ENCODE data around the gene JPH2. TPM values are rescaled to one million over a fixed set of nuclear protein-coding genes. Genes with fewer than 3 reads are reported as not detected.

JPH2 gene
- total RNA-seq, 1 donor from 2014 or later: 0.07 TPM

- no peak overlapping the region for H3K4me3 Mint-ChIP-seq
These were observed 68.6 kb downstream of the JPH2 start for GRCh38 chr20:44118185-44119033.

GRCh38 chr20:44117296-44118184, 69.4 kb downstream of the JPH2 start:
- Mint-ChIP-seq H3K4me3 (no peak overlapping the region), H3K27ac (ENCODE audit: unreplicated experiment) (peak overlapping the region; percentile 58)
- no peak for DNase-seq (ENCODE audit: low read depth, low spot score)

More at GRCh38 chr20:44118185-44119033, 68.6 kb downstream of the JPH2 start:
- Mint-ChIP-seq H3K9me3 (no peaks in the 10 kb centered on the region), H3K4me1 (no peaks in the 10 kb centered on the region), H3K27ac (ENCODE audit: unreplicated experiment) (peak overlapping the region; percentile 58), H3K36me3 (ENCODE audit: low read depth) (no peaks in the 10 kb centered on the region), H3K27me3 (ENCODE audit: low read depth) (peaks cover 5% of the 10 kb centered on the region)
- no peak for DNase-seq (ENCODE audit: low read depth, low spot score)
- TF ChIP-seq CTCF (conservative IDR thresholded peaks at IDR 0.05): no peak

GRCh38 chr20:44115762-44116644, 71.0 kb downstream of the JPH2 start:
- Mint-ChIP-seq H3K27ac (ENCODE audit: unreplicated experiment) (no peak overlapping the region), H3K36me3 (ENCODE audit: low read depth) (no peaks in the 10 kb centered on the region), H3K4me1 (no peaks in the 10 kb centered on the region), H3K27me3 (ENCODE audit: low read depth) (peaks cover 1% of the 10 kb centered on the region), H3K9me3 (no peaks in the 10 kb centered on the region), H3K4me3 (no peak overlapping the region)
- no peak for TF ChIP-seq CTCF (conservative IDR thresholded peaks at IDR 0.05)
- DNase-seq (ENCODE audit: low read depth, low spot score): no peak

More at GRCh38 chr20:44117296-44118184, 69.4 kb downstream of the JPH2 start:
- Mint-ChIP-seq H3K9me3 (no peaks in the 10 kb centered on the region), H3K36me3 (ENCODE audit: low read depth) (no peaks in the 10 kb centered on the region), H3K27me3 (ENCODE audit: low read depth) (peaks cover 2% of the 10 kb centered on the region), H3K4me1 (no peaks in the 10 kb centered on the region)
- TF ChIP-seq CTCF (conservative IDR thresholded peaks at IDR 0.05): no peak

GRCh38 chr20:44115181-44115580, 71.8 kb downstream of the JPH2 start:
- no peak overlapping the region for H3K4me3 Mint-ChIP-seq
- no peak for DNase-seq (ENCODE audit: low read depth, low spot score)
- no peak overlapping the region for H3K27ac Mint-ChIP-seq (ENCODE audit: unreplicated experiment)
- H3K9me3 Mint-ChIP-seq: no peaks in the 10 kb centered on the region
- TF ChIP-seq CTCF (conservative IDR thresholded peaks at IDR 0.05): no peak
- H3K36me3 Mint-ChIP-seq (ENCODE audit: low read depth): no peaks in the 10 kb centered on the region
- H3K4me1 Mint-ChIP-seq: no peaks in the 10 kb centered on the region
- H3K27me3 Mint-ChIP-seq (ENCODE audit: low read depth): no peaks in the 10 kb centered on the region
